ENCODE measurements around the gene RBM39. TPM values are rescaled to one million over a fixed set of nuclear protein-coding genes. Genes with fewer than 3 reads are reported as not detected.

RBM39 gene
- total and polyA plus RNA-seq, 9 of the 15 experiments (the other 6 are each of a cell fraction or from before 2014, with no cell fraction given) = 143 to 319 (median 228) TPM

DNA sequence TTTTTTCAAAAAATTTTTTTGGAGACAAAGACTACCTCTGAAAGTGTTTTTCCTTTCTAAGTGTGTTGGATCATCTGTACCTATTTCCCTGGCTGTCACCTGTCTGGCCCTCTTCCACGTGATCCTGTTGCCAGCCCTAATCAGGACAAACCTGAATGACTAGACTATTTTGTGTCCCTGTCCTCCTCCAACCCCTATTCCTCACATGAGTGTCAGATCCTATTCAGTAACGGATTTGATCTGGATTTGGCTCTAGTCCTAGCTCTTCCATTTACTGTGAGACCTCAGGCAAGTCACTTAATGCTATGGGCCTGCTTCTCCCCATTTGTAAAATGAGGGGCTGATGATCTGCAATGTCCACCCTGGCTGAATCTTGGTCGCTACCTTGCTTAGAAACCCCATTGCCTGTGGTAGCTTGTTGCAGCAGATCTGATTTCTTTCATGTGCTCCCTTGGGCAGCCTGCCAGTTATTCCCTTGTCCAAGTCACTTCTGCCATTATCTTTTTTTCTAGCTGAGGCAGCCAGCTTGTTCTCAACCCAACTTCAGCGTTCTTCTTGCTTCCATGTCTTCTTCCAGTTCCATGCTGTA, 34.5 kb upstream of the RBM39 start (continued):
- TF ChIP-seq, protein P1, sequence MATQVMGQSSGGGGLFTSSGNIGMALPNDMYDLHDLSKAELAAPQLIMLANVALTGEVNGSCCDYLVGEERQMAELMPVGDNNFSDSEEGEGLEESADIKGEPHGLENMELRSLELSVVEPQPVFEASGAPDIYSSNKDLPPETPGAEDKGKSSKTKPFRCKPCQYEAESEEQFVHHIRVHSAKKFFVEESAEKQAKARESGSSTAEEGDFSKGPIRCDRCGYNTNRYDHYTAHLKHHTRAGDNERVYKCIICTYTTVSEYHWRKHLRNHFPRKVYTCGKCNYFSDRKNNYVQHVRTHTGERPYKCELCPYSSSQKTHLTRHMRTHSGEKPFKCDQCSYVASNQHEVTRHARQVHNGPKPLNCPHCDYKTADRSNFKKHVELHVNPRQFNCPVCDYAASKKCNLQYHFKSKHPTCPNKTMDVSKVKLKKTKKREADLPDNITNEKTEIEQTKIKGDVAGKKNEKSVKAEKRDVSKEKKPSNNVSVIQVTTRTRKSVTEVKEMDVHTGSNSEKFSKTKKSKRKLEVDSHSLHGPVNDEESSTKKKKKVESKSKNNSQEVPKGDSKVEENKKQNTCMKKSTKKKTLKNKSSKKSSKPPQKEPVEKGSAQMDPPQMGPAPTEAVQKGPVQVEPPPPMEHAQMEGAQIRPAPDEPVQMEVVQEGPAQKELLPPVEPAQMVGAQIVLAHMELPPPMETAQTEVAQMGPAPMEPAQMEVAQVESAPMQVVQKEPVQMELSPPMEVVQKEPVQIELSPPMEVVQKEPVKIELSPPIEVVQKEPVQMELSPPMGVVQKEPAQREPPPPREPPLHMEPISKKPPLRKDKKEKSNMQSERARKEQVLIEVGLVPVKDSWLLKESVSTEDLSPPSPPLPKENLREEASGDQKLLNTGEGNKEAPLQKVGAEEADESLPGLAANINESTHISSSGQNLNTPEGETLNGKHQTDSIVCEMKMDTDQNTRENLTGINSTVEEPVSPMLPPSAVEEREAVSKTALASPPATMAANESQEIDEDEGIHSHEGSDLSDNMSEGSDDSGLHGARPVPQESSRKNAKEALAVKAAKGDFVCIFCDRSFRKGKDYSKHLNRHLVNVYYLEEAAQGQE (IDR thresholded peaks at IDR 0.05; ENCODE audit: borderline replicate concordance) = no peak
- TF ChIP-seq, protein P1 (CRISPR knock-in tag; IDR thresholded peaks at IDR 0.05; ENCODE audit: low read depth) = no peak
- TF ChIP-seq, protein P2, sequence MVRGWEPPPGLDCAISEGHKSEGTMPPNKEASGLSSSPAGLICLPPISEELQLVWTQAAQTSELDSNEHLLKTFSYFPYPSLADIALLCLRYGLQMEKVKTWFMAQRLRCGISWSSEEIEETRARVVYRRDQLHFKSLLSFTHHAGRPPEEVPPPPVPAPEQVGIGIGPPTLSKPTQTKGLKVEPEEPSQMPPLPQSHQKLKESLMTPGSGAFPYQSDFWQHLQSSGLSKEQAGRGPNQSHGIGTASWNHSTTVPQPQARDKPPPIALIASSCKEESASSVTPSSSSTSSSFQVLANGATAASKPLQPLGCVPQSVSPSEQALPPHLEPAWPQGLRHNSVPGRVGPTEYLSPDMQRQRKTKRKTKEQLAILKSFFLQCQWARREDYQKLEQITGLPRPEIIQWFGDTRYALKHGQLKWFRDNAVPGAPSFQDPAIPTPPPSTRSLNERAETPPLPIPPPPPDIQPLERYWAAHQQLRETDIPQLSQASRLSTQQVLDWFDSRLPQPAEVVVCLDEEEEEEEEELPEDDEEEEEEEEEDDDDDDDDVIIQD (CRISPR knock-in tag; IDR thresholded peaks at IDR 0.05) = no peak
- TF ChIP-seq ZNF589 (CRISPR knock-in tag; IDR thresholded peaks at IDR 0.05; ENCODE audit: low read depth) (no peak), PYGO2 (tag; IDR thresholded peaks at IDR 0.05) (no peak), ZNF184 (CRISPR knock-in tag; IDR thresholded peaks at IDR 0.05) (no peak), RBM34 (IDR thresholded peaks at IDR 0.05; ENCODE audit: borderline replicate concordance, insufficient read depth, low read length) (no peak), HDAC2 (IDR thresholded peaks at IDR 0.05) (peak; percentile 86; the same call in 1 of the 2 replicates), EGR1 (conservative IDR thresholded peaks at IDR 0.05) (no peak), CTBP1 (IDR thresholded peaks at IDR 0.05; ENCODE audit: borderline replicate concordance) (0 out of 2 replicates have a peak, but pooled peaks have one; percentile 16), ZNF384 (IDR thresholded peaks at IDR 0.05; ENCODE audit: low read depth, low read length) (no peak), ZNF121 (CRISPR knock-in tag; conservative IDR thresholded peaks at IDR 0.05) (no peak)
- TF ChIP-seq, protein P3, sequence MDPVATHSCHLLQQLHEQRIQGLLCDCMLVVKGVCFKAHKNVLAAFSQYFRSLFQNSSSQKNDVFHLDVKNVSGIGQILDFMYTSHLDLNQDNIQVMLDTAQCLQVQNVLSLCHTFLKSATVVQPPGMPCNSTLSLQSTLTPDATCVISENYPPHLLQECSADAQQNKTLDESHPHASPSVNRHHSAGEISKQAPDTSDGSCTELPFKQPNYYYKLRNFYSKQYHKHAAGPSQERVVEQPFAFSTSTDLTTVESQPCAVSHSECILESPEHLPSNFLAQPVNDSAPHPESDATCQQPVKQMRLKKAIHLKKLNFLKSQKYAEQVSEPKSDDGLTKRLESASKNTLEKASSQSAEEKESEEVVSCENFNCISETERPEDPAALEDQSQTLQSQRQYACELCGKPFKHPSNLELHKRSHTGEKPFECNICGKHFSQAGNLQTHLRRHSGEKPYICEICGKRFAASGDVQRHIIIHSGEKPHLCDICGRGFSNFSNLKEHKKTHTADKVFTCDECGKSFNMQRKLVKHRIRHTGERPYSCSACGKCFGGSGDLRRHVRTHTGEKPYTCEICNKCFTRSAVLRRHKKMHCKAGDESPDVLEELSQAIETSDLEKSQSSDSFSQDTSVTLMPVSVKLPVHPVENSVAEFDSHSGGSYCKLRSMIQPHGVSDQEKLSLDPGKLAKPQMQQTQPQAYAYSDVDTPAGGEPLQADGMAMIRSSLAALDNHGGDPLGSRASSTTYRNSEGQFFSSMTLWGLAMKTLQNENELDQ (CRISPR knock-in tag; IDR thresholded peaks at IDR 0.05; ENCODE audit: borderline replicate concordance) = no peak
- TF ChIP-seq, protein P4, sequence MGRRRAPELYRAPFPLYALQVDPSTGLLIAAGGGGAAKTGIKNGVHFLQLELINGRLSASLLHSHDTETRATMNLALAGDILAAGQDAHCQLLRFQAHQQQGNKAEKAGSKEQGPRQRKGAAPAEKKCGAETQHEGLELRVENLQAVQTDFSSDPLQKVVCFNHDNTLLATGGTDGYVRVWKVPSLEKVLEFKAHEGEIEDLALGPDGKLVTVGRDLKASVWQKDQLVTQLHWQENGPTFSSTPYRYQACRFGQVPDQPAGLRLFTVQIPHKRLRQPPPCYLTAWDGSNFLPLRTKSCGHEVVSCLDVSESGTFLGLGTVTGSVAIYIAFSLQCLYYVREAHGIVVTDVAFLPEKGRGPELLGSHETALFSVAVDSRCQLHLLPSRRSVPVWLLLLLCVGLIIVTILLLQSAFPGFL (CRISPR knock-in tag; IDR thresholded peaks at IDR 0.05) = no peak
